ENCODE results near the gene PSMB2.

GRCh38 chr1:35594005-35594760, 47.1 kb downstream of the PSMB2 start:
- TF ChIP-seq CTCF (IDR thresholded peaks at IDR 0.05; ENCODE audit: insufficient read depth, low read length, poor library complexity, severe bottlenecking) (no peak), EZH2phosphoT487 (conservative IDR thresholded peaks at IDR 0.05; ENCODE audit: low read length) (no peak)
